ENCODE results near the gene CCNF.

- TF ChIP-seq CTCF (conservative IDR thresholded peaks at IDR 0.05) (no peak), ZFX (IDR thresholded peaks at IDR 0.05) (no peak)
Measured at GRCh38 chr16:2505695-2506094, 76.4 kb downstream of the CCNF start.
